ENCODE data around the gene SMARCAD1.
"Not testable (repeated sequence)": the region's sequence is repeated elsewhere in the genome, so short reads cannot be mapped to it uniquely, and the experiment has no call there.

SMARCAD1 gene

GRCh38 chr4:94295473-94295872, 87.8 kb downstream of the SMARCAD1 start:
- not testable (repeated sequence) for DNase-seq

GRCh38 chr4:94298725-94299252, 91.1 kb downstream of the SMARCAD1 start:
- no peak for DNase-seq

- peak; percentile 45 for DNase-seq
Observed at GRCh38 chr4:94302191-94302590, 94.5 kb downstream of the SMARCAD1 start.

GRCh38 chr4:94304365-94304971, 96.8 kb downstream of the SMARCAD1 start:
- peak; percentile 36 for DNase-seq

GRCh38 chr4:94305466-94306225, 98.0 kb downstream of the SMARCAD1 start:
- no peak for DNase-seq

- no peak for DNase-seq
Observed at GRCh38 chr4:94306713-94307112, 99.0 kb downstream of the SMARCAD1 start.

GRCh38 chr4:94307231-94307871, 99.7 kb downstream of the SMARCAD1 start:
- no peak for DNase-seq

- not testable (repeated sequence) for DNase-seq
Observed at GRCh38 chr4:94319927-94320326, 112.3 kb downstream of the SMARCAD1 start.

- no peak for DNase-seq
Observed at GRCh38 chr4:94325835-94326234, 118.2 kb downstream of the SMARCAD1 start.

- DNase-seq = no peak
Observed at GRCh38 chr4:94329933-94330332, 122.3 kb downstream of the SMARCAD1 start.

GRCh38 chr4:94332983-94333590, 125.4 kb downstream of the SMARCAD1 start:
- DNase-seq = no peak

- DNase-seq = no peak
Observed at GRCh38 chr4:94333866-94334265, 126.2 kb downstream of the SMARCAD1 start.

GRCh38 chr4:94334476-94334875, 126.8 kb downstream of the SMARCAD1 start:
- DNase-seq = no peak

- no peak for DNase-seq
Observed at GRCh38 chr4:94334962-94335361, 127.3 kb downstream of the SMARCAD1 start.

- no peak for DNase-seq
Observed at GRCh38 chr4:94336303-94336702, 128.6 kb downstream of the SMARCAD1 start.

GRCh38 chr4:94336791-94337190, 129.1 kb downstream of the SMARCAD1 start:
- not testable (repeated sequence) for DNase-seq

- no peak for DNase-seq
Observed at GRCh38 chr4:94338681-94339351, 131.2 kb downstream of the SMARCAD1 start.

GRCh38 chr4:94339779-94340178, 132.1 kb downstream of the SMARCAD1 start:
- DNase-seq = peak; percentile 53

Measured in suppressor macrophage treated with lipopolysaccharide for 4 hours (primary cell).